ENCODE results near the gene EIF4E.
"Not testable (repeated sequence)": the region's sequence is repeated elsewhere in the genome, so short reads cannot be mapped to it uniquely, and the experiment has no call there.

EIF4E gene

GRCh38 chr4:98872120-98872906 is 56.6 kb downstream of the EIF4E start:
- DNase-seq, result not testable (repeated sequence)

- no peak for DNase-seq
Measured at GRCh38 chr4:98867648-98868047, 61.3 kb downstream of the EIF4E start.

GRCh38 chr4:98865059-98865458 is 63.9 kb downstream of the EIF4E start:
- DNase-seq, result no peak

GRCh38 chr4:98864560-98864959 is 64.4 kb downstream of the EIF4E start:
- no peak for DNase-seq

GRCh38 chr4:98862371-98862770 is 66.6 kb downstream of the EIF4E start:
- no peak for DNase-seq

GRCh38 chr4:98861100-98861884 is 67.6 kb downstream of the EIF4E start:
- peak; percentile 77 for DNase-seq

- no peak for DNase-seq
Measured at GRCh38 chr4:98851806-98852205, 77.1 kb downstream of the EIF4E start.

GRCh38 chr4:98850937-98851336 is 78.0 kb downstream of the EIF4E start:
- no peak for DNase-seq

GRCh38 chr4:98848448-98848847 is 80.5 kb downstream of the EIF4E start:
- DNase-seq, result no peak

GRCh38 chr4:98845960-98846359 is 83.0 kb downstream of the EIF4E start:
- DNase-seq, result no peak

GRCh38 chr4:98842917-98843316 is 86.0 kb downstream of the EIF4E start:
- DNase-seq, result not testable (repeated sequence)

GRCh38 chr4:98838977-98839618 is 89.8 kb downstream of the EIF4E start:
- DNase-seq, result peak; percentile 8

- no peak for DNase-seq
Measured at GRCh38 chr4:98838531-98838930, 90.4 kb downstream of the EIF4E start.

- DNase-seq, result no peak
Measured at GRCh38 chr4:98833384-98833783, 95.5 kb downstream of the EIF4E start.

GRCh38 chr4:98831036-98831435 is 97.9 kb downstream of the EIF4E start:
- not testable (repeated sequence) for DNase-seq

Measured in hematopoietic multipotent progenitor cell treated with erythropoietin and hydrocortisone succinate and interleukin-3 and kit ligand, for 8 days (in vitro differentiated cells).